Activated CD4-positive, alpha-beta T cell treated with anti-CD3 and anti-CD28 coated beads, Interleukin-2, amount 10 ng/mL, durations not matched to agents 7 days and 5 days (primary cell): ENCODE results near the gene TRIL. TPM values are rescaled to one million over a fixed set of nuclear protein-coding genes. Genes with fewer than 3 reads are reported as not detected.

ENCODE experiments used
- CTCF ChIA-PET: fragments of 350-600 bp; sonication (Branson Sonifier 250); formaldehyde crosslinking; loops from one replicate; lab custom pipeline; 2021; ENCODE audit warnings: antibody characterized with exemption; lab: Charles Lee
- POLR2A ChIA-PET: fragments of 350-600 bp; sonication (Branson Sonifier 250); formaldehyde crosslinking; loops from one replicate; lab custom pipeline; 2021; ENCODE audit warnings: antibody characterized with exemption; lab: Charles Lee
- DNase-seq: peaks from one replicate; pipeline ENCODE4 v3.0.0-alpha.2; 2020
- H3K27ac Mint-ChIP-seq: one replicate; pipeline ENCODE4 v1.8.0; 2021; ENCODE audit warnings: mild to moderate bottlenecking, moderate library complexity, mixed read lengths
- H3K27me3 Mint-ChIP-seq: one replicate; pipeline ENCODE4 v1.8.0; 2021; ENCODE audit warnings: mixed read lengths
- H3K36me3 Mint-ChIP-seq: one replicate; pipeline ENCODE4 v1.8.0; 2021; ENCODE audit warnings: low read depth, mixed read lengths
- H3K4me1 Mint-ChIP-seq: one replicate; pipeline ENCODE4 v1.8.0; 2021; ENCODE audit warnings: mixed read lengths
- H3K4me3 Mint-ChIP-seq: one replicate; pipeline ENCODE4 v1.8.0; 2021; ENCODE audit warnings: mild to moderate bottlenecking, moderate library complexity, mixed read lengths
- H3K9me3 Mint-ChIP-seq: one replicate; pipeline ENCODE4 v1.8.0; 2021; ENCODE audit warnings: mixed read lengths
- total RNA-seq, 2 experiments: library from RNA; stranded (reverse); gene quantifications; one replicate each; pipeline ENCODE4 v1.2.3, GENCODE V29; 2021

TRIL gene
- total RNA-seq, 2 experiments from 2014 or later: not detected

DNA sequence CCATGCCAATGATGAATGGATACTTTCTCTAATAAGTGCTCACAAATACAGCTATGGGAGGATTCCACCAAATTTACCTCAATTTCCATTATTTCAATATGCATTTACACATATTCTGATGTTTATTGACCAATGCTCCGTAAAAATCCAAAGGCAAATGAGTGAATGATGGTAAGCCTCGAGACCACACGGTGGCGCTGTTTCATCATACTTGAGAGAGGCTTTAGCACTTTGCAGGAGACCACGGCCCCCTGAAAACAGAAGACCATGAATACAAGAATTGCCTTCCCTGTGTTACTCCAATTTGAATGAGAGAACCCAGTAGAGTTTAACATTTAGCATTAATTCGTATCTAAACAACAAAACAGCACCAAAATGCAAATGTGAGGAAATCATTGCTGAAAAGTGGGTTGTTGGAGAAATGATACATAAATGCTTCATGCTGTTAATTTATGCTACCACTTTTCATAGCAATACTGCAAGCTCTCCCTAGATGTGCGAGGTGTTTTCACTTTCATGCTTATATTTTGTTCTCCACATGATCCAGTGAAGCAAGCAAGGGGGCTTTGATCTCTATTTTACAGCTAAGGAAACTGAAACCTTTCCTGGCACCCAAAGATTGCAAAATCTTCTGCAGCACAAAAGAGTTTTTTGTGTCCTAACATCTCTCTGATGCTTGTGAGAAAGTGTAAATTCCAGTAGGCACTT, 35.4 kb downstream of the TRIL start:
- Mint-ChIP-seq H3K36me3 (no peaks in the 10 kb centered on the region), H3K27me3 (peaks cover 16% of the 10 kb centered on the region), H3K4me3 (no peak overlapping the region), H3K27ac (no peak overlapping the region), H3K4me1 (peaks cover 19% of the 10 kb centered on the region), H3K9me3 (no peaks in the 10 kb centered on the region)
- peak; percentile 66 for DNase-seq
- ChIA-PET POLR2A (no interaction called here), CTCF (interaction anchor here (1.0 to 2.1 kb wide), 7 partner anchors 34 to 500 kb away, joined by 3 to 10 read pairs (median 3); no protein-coding TSS in a partner anchor)

DNA sequence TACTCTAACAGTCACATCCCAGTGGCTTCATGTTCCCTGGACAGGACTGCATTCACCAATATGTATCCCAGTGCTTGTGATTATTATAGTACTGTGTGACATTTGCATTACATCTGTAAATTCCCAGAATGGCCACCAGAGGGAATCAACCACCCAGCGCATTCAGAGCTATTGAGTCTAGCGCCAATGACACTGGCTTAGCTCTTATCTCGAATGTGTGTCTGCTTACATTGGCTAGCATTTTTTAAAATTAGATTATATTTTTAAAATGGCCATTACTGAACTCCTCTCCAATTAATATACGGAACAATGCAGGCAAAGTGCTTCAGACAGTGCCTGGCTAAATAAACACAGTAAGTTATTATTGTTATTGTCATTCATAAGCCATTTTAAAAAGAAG, 36.3 kb downstream of the TRIL start:
- H3K4me1 Mint-ChIP-seq: peaks cover 13% of the 10 kb centered on the region
- no peaks in the 10 kb centered on the region for H3K36me3 Mint-ChIP-seq
- ChIA-PET POLR2A (no interaction called here), CTCF (interaction anchor here (0.6 to 2.1 kb wide), 9 partner anchors 35 to 516 kb away, joined by 3 to 10 read pairs (median 3); no protein-coding TSS in a partner anchor)
- H3K27ac Mint-ChIP-seq: no peak overlapping the region
- peaks cover 11% of the 10 kb centered on the region for H3K27me3 Mint-ChIP-seq
- no peaks in the 10 kb centered on the region for H3K9me3 Mint-ChIP-seq
- no peak overlapping the region for H3K4me3 Mint-ChIP-seq
- DNase-seq: peak; percentile 58

DNA sequence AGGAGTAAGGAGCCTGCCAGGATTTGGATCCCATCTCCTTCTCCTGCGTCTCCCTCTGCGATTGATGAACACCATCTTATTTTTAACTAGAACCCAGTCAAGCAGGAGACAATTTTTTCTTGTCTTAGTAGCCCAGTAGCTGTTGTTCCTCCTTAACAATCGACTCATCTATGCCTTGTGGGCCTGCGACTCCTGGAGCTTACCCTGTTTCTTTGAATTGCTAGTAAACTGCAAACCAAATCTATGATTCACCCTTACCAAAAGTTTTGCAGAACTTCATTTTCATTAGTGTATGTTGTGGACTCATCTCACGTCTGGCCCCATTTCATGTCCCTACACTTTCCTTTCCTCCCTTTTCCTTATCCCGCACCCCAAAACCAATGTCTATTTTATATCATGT, 37.7 kb downstream of the TRIL start:
- no peaks in the 10 kb centered on the region for H3K9me3 Mint-ChIP-seq
- no peak overlapping the region for H3K27ac Mint-ChIP-seq
- no peak overlapping the region for H3K4me3 Mint-ChIP-seq
- ChIA-PET CTCF (interaction anchor here (2.1 kb wide), 1 partner anchor 186 kb away, joined by 10 read pairs; no protein-coding TSS in a partner anchor), POLR2A (no interaction called here)
- no peak for DNase-seq
- H3K4me1 Mint-ChIP-seq: peaks cover 11% of the 10 kb centered on the region
- peaks cover 5% of the 10 kb centered on the region for H3K27me3 Mint-ChIP-seq
- H3K36me3 Mint-ChIP-seq: no peaks in the 10 kb centered on the region

DNA sequence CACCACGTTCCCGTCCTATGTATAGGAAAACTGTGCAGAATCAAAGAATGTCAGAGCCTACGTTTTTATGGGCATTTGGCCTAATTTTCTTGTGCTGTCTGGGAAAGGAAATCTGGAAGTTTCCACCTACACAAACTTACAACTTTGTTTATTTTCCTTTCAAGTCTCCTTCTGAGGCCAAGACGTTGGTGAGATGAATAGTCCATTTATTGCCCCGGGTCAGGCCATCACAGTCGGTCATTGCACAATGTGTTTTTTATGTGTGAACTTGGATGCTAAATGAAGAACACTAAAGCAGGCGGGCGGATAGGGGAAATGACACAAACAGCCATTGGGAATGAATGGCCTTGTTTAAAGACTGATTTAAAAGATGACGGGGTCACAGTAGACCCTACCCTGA, 38.6 kb downstream of the TRIL start:
- Mint-ChIP-seq H3K4me1 (peaks cover 11% of the 10 kb centered on the region), H3K36me3 (no peaks in the 10 kb centered on the region), H3K27me3 (peaks cover under 1% of the 10 kb centered on the region), H3K4me3 (no peak overlapping the region), H3K27ac (no peak overlapping the region), H3K9me3 (no peaks in the 10 kb centered on the region)
- POLR2A ChIA-PET: no interaction called here
- no peak for DNase-seq
- CTCF ChIA-PET: no interaction called here

DNA sequence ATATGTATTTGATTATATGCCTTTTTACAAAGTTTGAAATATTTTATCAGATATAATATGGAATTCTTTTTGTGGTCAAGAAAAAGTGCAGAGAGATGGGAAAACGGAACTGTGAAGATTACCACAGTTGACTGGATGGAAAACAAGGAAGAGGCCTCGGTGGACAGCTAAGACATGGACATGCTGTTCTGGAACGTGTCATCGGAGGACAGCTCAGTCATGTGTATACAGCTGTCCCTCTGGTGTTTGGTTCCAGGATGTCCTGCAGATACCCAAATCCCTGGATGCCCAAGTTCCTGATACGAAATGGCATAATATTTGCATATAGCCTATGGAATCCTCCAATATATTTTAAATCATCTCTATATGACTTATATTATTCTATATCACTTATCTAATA, 49.4 kb downstream of the TRIL start:
- H3K27ac Mint-ChIP-seq: no peak overlapping the region
- CTCF ChIA-PET: no interaction called here

DNA sequence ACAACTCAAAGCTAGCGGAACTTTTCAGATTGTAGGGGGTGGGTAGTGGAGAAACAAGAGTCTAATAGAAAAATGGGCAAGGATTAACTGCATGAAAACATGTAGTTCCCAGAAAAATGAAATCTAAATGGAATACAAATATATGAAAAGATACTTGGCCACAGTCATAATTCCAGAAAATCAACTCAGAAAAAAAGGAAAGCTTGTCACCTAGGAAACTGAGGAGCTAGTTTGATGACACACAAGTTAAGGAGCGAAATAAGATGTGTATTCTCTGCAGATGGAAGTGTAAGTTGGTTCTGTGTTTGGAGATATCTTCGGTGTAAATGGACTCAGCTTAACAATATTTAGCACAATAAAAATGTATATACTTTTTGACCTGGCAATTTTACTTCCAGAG, 52.7 kb downstream of the TRIL start:
- no peaks in the 10 kb centered on the region for H3K36me3 Mint-ChIP-seq
- ChIA-PET POLR2A (no interaction called here), CTCF (no interaction called here)
- H3K27ac Mint-ChIP-seq: no peak overlapping the region
- H3K27me3 Mint-ChIP-seq: peaks cover 6% of the 10 kb centered on the region
- H3K4me3 Mint-ChIP-seq: no peak overlapping the region
- H3K4me1 Mint-ChIP-seq: no peaks in the 10 kb centered on the region
- no peaks in the 10 kb centered on the region for H3K9me3 Mint-ChIP-seq
- no peak for DNase-seq

More for the DNA sequence above, 49.4 kb downstream of the TRIL start:
- DNase-seq: no peak
- H3K4me1 Mint-ChIP-seq: no peaks in the 10 kb centered on the region
- no peak overlapping the region for H3K4me3 Mint-ChIP-seq
- POLR2A ChIA-PET: no interaction called here
- peaks cover 6% of the 10 kb centered on the region for H3K27me3 Mint-ChIP-seq
- peaks cover 7% of the 10 kb centered on the region for H3K9me3 Mint-ChIP-seq
- H3K36me3 Mint-ChIP-seq: no peaks in the 10 kb centered on the region

DNA sequence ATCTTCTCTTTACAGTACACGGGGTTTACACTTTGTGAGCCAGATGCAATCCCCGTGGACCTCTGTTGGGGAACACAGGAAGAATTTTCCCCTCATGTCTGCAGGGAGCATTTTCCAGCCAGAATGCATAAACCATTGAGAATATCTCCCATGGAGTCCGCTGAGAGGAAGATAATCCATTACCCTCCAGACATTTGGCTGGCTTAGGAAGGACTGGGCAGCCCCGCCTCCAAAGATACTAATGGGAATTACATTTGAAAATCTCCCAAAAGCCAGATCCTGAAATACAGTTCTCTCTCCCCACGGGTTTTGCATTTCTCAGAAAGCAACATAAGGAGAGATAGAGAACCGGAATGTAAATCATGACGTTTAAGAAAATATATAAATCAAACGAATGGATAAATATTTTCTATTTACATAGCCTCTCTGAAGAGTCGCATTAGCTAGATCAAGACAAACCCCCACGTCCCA, 53.5 kb downstream of the TRIL start:
- Mint-ChIP-seq H3K9me3 (no peaks in the 10 kb centered on the region), H3K36me3 (no peaks in the 10 kb centered on the region), H3K4me1 (no peaks in the 10 kb centered on the region), H3K27ac (no peak overlapping the region), H3K4me3 (no peak overlapping the region), H3K27me3 (peaks cover 9% of the 10 kb centered on the region)
- CTCF ChIA-PET: no interaction called here
- no peak for DNase-seq
- POLR2A ChIA-PET: no interaction called here

DNA sequence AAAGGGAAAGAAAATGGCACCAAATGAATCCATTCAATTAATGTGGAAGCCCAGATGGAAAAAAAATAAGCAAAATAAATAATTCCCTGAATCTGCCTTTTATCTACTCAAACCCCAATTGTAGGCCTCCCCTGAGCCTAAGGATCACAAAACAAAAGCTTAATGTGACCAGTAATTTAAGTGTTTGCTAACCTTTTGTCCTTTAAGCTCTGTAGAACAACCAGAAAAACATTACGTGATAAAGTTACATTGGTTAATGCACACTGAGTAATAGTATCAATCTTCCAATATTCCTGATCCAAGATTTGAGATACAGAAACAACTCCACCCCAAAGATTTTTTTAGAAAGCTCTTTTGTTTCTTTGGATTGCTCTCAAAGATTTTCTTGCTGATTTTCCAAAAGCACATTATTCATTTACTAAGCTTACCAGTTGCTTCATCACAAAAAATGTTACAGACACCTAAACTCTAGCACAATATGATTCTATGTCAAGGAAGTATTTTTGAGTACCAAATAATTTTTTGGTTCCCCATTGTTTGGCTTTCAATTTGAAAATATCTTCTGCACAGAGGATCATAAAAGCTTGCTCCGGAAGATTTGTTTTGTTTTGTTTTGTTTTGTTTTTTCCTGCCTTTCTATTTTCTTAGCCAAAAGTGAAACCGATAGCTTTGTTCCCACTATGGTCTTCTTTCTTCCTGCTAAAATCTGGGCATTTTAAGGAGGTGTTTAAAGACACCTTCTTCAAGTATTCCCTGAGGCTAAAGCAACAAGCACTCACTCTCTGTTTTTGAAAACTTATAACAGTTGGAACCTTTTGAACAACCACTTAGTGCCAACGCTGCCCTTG, 54.2 kb downstream of the TRIL start:
- H3K27ac Mint-ChIP-seq: no peak overlapping the region
- ChIA-PET POLR2A (no interaction called here), CTCF (no interaction called here)
- H3K36me3 Mint-ChIP-seq: no peaks in the 10 kb centered on the region
- peaks cover 7% of the 10 kb centered on the region for H3K27me3 Mint-ChIP-seq
- no peak overlapping the region for H3K4me3 Mint-ChIP-seq
- DNase-seq: no peak
- H3K4me1 Mint-ChIP-seq: no peaks in the 10 kb centered on the region
- H3K9me3 Mint-ChIP-seq: no peaks in the 10 kb centered on the region

Other genes with a start within 250 kb of the TRIL start
- gene CPVL, start 188.2 kb upstream of the TRIL start, total RNA-seq: not detected
- gene CHN2, start 236.4 kb upstream of the TRIL start, total RNA-seq: 1 to 10 TPM; 2.4 to 3.6 TPM